GM21447 (cell line): ENCODE data around the gene PSMB11.
"Not testable (repeated sequence)": the region's sequence is repeated elsewhere in the genome, so short reads cannot be mapped to it uniquely, and the experiment has no call there.

Experiments used
- ATAC-seq: cut with Tn5 transposase; IDR thresholded peaks from one replicate; pipeline ENCODE4 v1.9.1; 2021; ENCODE audit not compliant: unreplicated experiment

The PSMB11 gene

GRCh38 chr14:23013749-23014054, 28.3 kb upstream of the PSMB11 start:
- not testable (repeated sequence) for ATAC-seq

GRCh38 chr14:23015618-23016017, 26.4 kb upstream of the PSMB11 start:
- ATAC-seq, result no peak

- no peak for ATAC-seq
Observed at GRCh38 chr14:23017091-23017490, 24.9 kb upstream of the PSMB11 start.

GRCh38 chr14:23018107-23018506, 23.9 kb upstream of the PSMB11 start:
- no peak for ATAC-seq

GRCh38 chr14:23020143-23021128, 21.6 kb upstream of the PSMB11 start:
- no peak for ATAC-seq

- ATAC-seq, result no peak
Observed at GRCh38 chr14:23021434-23021833, 20.6 kb upstream of the PSMB11 start.

GRCh38 chr14:23021889-23022442, 20.0 kb upstream of the PSMB11 start:
- ATAC-seq, result no peak

- no peak for ATAC-seq
Observed at GRCh38 chr14:23023022-23023794, 18.8 kb upstream of the PSMB11 start.

- ATAC-seq, result no peak
Observed at GRCh38 chr14:23023795-23024152, 18.2 kb upstream of the PSMB11 start.

- no peak for ATAC-seq
Observed at GRCh38 chr14:23024612-23025075, 17.4 kb upstream of the PSMB11 start.

- ATAC-seq, result no peak
Observed at GRCh38 chr14:23025151-23025814, 16.7 kb upstream of the PSMB11 start.

- ATAC-seq, result no peak
Observed at GRCh38 chr14:23028799-23029198, 13.2 kb upstream of the PSMB11 start.

GRCh38 chr14:23030936-23031335, 11.1 kb upstream of the PSMB11 start:
- no peak for ATAC-seq

GRCh38 chr14:23033251-23033727, 8.7 kb upstream of the PSMB11 start:
- ATAC-seq, result no peak

- ATAC-seq, result no peak
Observed at GRCh38 chr14:23033801-23034497, 8.1 kb upstream of the PSMB11 start.

GRCh38 chr14:23034498-23035302, 7.3 kb upstream of the PSMB11 start, which contains the start of gene PSMB5:
PSMB5 (minus strand) TSS chr14:23034900; CDS start chr14:23034881, 19 bp downstream.
- peak; percentile 97 for ATAC-seq

- no peak for ATAC-seq
Observed at GRCh38 chr14:23035303-23036144, 6.5 kb upstream of the PSMB11 start.

GRCh38 chr14:23040100-23040499, 1.9 kb upstream of the PSMB11 start:
- ATAC-seq, result no peak

GRCh38 chr14:23041729-23042128, 283 bp upstream of the PSMB11 start:
- ATAC-seq, result no peak
